NCI-H2196 (cell line): Measurements from ENCODE around the gene TIMM22.
"Not testable (repeated sequence)": the region's sequence is repeated elsewhere in the genome, so short reads cannot be mapped to it uniquely, and the experiment has no call there.

ENCODE experiments used
- DNase-seq: peaks from one replicate; lab custom pipeline; 2025; ENCODE audit not compliant: unreplicated experiment; lab: John Stamatoyannopoulos, UW

Gene TIMM22

DNA sequence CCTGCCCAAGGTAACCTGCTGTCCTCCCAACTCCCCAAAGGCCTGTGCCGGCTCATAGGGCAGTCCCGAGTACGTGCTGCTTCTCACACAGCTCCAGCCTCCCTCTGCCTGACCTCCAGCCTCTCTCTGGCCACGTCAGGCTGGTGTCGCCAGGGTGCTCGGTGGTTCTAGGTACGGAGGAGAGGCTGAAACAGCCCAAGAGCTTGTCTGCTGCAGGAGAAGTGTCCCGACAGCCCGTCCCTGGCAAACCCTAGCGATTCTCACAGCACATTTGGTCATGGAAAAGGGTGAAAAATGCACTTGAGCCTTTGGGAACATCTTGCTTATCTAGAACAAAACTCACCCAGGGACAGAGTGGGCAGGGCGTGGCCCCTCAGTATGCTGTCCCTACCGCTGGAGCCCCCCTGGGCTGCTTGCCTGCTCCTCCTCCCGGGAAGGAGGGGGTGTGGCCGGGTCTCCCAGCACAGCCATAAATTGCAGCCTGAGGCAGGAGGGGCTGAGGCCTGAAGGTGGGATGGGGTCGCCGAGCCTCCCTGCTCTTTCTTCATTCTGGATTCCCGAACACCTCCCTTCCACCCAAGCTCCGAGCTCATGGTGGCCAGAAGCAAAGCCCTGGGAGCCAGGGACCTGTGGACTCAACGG lies 40.4 kb downstream of the TIMM22 start:
- no peak for DNase-seq

DNA sequence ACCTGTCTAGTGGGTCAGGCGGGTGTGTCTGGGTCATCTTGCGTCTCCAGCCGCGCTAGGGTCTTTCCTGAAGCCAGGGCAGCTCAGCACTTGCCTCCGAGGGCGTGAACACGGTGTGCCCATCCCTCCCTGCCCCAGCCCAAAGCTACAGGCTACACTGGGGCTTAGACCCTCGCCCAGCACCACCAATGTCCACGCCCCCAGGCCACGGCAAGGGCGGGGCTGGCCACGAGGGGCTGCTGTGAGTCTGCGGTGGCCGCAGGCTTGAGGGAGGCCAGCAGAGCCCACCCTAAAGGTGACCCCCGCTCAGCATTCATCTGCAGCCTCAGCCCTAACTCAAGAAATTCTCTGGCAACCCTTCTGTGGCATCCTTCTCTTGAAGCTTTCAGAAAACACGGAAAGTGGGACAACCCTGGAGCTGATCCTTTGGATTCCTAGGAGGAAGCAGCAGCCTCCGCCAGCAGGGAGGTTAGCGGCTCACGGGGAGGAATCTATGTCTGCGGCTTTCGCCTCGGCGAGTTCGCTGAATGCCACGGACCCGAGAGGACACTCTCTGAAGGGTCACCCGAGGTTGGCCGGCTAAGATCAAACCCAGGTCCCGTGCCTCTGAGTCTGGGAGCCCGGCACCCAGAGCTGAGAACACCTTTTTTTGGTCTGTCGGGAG lies 41.7 kb downstream of the TIMM22 start:
- DNase-seq: no peak

DNA sequence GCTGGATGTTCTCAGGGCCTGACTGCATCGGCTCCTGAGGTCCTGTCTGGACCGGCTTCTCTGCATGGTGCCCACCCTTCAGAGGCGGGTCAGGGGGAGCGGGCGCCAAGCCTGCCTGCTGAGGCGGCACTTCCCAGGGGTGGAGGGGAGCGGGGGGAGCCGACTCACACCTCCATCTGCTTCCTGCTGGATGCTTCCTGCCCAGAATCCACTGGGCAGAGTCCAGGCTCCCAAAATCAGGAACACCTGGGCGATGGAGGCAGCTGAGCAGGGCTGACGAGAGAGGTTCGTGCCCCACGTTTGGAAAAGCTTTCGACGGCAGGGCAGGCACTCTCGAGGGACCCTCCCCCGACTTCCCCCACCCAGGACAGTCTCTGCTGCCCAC lies 42.2 kb downstream of the TIMM22 start:
- no peak for DNase-seq

DNA sequence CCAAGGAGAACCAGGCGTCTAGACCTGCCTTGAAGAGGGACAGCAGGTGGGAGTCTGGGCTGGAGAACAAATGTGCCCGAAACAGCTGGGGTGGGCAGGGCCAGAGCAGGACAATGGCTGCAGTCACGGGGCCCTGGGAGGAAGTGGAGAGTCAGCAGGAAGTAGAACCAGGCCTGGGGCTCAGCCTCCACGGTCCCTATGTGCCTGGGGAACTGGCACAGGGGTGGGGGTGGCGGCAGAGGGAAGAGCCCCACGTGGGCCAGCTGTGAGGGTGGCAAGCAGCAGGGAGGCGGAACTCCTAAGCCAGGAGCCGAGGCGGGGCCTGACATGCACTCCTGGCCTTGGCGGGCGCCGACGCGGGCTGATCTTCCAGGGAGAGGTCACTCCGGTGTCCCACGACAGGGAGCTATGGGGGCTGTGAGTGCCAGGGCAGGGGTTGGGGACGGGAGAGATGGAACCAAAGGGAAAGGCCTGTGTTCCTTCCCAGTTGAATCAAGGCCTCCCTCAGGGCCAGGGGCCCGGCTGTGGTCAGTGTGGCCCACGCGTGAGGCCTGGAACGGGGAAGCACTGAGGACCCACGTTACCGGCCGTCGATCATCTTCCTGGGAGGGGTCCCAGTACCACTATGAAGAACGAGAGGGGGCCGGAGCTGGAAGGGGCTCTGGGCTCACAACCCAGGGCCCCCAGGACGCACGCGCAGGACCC lies 42.7 kb downstream of the TIMM22 start:
- no peak for DNase-seq

DNA sequence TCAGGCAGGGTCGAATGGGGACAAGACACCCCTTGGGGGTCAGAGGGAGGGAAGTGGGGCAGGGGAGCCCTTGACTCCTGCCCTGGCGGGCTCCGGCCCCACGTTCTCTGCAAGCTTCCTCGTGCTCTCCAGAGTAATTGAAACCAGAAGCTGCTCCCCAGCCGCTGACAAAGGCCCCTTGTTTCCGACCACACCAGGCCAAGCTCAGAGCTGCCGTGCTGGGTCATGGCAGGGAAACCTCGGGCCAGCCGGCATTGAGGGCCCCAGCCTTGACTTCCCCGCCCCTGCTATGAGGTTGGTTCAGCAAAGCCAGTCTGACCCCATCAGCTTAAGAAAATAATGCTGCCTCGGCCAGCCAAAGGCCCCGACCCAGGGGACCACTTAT lies 43.3 kb downstream of the TIMM22 start:
- DNase-seq: no peak

DNA sequence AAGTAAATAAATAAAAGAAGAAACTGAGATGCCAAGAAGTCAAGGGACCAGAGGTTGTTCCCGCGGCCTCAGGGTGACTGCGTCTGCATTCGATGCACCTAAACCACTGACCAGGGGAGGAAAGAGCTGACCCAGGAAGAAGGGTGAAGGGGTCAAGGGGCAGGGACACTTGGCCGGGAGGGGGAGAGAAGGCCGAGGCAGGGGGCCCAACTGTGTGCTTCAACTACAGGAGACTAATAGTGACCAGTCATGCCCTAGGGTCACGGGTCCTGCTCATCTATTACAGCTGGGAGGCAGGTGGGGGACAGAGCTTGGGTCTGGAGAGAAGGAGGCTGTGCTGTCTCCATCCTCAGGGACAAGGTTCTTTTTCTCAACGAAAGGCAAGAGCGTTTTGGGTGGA lies 44.8 kb downstream of the TIMM22 start:
- no peak for DNase-seq

DNA sequence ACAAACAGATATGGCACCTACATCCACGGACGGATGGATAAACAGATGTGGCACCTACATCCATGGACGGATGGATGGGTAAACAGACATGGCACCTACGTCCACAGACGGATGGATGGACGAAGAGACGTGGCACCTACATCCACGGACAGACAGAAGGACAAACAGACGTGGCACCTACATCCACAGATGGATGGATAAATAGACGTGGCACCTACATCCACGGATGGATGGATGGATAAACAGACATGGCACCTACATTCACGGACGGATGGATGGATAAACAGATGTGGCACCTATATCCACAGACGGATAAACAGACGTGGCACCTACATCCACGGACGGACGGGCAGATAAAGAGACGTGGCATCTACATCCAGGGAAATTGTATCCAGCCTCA lies 45.6 kb downstream of the TIMM22 start:
- no peak for DNase-seq

DNA sequence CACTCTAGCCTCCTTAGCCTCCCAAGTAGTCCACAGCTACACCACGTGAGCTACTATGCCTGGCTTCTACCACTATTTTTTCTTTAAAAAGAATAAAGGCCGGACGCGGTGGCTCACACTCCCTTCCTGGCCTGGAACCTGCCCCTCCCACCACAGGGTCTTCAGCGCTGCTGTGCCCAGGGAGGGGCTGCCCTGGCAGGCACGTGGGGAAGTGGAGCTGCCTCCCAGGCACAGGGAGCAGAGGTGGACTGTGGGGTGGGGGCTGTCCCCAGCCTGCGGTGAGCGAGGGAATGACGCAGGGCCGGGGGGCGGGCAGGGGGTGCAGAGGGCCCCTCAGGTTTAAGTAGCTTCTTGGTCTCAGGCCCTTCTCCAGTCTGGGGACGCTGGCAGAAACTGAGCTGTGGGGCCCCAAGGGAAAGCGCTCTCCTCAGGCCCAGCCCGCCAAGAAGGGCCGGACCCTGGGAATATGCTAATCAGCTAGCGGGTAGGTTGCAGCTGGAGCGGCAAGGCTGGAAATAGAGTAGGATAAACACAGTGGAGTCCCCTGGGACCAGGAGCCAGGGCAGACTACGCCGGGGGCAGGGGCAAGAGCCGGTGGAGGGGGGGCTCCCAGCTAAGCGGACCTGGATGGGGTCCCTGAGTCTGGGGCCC lies 46.8 kb downstream of the TIMM22 start:
- DNase-seq: no peak

DNA sequence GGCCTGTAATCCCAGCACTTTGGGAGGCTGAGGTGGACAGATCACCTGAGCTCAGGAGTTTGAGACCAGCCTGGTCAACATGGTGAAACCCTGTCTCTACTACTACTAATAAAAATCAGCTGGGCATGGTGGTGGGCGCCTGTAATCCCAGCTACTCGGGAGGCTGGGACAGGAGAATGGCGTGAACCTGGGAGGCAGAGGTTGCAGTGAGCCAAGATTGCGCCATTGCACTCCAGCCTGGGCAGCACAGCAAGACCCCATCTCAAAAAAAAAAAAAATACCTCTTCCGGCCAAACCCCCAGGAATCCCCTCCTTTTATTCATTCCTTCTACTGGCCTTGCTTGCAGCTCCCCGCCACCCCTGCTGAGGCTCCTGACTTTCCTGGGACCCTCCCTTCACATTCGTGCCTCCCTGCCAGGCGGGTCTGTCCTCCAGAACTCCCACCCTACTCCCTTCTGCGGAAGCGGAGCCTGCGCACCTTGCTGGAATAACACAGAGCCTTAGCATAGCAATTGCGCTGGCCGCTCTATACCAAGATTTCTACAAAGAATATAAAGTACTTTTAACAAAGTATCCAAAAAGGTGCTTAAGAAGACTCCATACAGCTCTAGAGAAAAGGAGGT lies 47.6 kb downstream of the TIMM22 start:
- DNase-seq: not testable (repeated sequence)

DNA sequence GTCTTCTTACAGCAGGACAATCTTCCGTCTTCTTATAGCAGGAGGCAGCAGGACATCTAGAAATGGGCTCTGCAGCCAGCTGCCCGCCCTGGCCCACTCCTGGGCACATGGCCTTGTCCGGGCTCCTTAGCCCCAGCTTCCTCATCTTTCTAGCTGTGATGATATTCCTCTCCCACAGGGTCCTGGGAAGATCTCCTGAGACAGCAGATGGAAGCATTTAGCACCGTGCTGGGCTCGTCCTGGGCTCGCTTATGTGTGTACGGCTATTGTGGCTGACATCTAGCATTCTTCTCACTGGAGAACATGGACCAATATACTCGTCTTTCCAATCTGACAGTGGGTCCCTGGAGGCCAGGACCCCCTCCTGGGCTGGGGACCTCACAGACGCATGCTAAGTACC lies 48.5 kb downstream of the TIMM22 start:
- DNase-seq: no peak

DNA sequence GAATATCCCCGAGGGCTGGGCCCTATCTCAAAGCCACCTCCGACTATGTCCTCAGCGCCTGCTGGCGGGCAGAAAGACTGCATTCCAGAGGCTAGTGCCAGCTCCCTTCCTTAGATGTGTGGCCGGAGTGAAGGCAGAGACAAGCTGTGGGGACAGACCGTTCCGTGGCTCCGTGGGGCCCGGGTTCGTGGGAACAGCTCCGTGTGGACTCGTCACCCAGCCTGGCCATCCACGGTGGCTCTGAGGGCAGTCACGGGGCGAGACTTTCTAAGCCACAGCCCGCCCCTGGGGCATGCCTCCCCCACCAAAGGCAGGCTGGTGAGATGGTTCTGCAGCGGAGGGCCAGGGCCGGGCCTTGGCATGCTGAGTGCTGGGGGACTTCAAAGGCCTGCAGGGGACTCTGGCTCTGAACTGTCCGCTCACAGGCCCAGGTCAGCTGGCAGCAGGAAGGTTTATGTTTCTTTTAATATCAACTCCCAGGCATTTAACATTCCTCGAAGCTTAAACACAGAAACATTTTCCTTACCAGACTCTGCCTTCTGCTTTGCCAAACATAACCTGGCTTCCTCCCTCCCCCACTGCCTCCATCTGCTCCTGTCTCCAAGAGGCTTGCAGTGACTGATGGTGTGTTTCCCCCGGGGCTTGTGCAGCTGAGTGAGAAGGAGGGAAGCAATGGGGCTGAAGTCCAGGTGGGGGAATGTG lies 50.4 kb downstream of the TIMM22 start:
- DNase-seq: no peak

DNA sequence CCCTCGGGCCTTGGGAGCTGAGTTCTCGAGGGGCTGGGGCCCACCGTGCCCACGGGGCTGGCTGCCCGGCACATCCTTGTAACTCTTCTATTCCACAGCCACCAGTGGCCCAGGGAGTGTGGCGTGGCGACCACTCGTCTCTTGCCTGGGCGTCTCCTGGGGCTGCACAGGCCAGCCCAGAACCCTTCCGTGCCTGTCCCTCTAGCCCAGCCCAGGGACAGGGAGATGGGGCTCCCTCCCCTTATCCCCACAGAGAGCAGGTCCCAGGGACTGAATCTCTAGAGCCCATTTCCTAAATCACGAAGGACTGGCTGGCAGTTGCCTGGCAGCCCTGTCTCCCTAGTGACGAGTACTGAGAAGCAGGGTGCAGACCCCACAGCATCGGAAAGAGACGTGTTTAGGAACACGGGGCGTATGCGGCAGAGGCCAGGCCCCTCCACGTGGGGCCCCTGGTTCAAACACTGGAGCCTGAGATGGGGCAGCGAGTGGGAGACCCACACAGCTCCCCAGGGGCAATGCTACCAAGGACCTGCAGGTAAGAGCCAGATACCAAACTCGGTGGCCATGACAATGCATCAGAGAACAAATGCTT lies 51.0 kb downstream of the TIMM22 start:
- no peak for DNase-seq

DNA sequence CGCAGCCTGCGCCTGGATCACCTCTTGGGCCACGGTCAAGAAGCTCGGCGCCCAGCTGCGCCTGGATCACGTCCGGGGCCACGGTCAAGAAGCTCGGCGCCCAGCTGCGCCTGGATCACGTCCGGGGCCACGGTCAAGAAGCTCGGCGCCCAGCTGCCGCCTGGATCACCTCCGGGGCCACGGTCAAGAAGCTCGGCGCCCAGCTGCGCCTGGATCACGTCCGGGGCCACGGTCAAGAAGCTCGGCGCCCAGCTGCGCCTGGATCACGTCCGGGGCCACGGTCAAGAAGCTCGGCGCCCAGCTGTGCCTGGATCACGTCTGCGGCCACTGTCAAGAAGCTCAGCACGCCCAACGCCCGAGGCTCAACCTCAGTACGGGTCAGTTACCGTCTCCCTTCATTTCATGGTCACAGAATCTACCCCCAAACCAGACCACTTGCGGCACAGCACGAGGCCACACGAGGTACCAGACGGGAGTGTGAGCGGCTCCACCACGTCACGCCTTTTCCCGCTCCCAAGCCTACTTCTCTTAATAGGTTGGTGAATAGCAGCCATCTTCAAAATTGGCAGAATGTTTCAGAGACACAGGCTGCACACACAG lies 51.7 kb downstream of the TIMM22 start:
- not testable (repeated sequence) for DNase-seq

DNA sequence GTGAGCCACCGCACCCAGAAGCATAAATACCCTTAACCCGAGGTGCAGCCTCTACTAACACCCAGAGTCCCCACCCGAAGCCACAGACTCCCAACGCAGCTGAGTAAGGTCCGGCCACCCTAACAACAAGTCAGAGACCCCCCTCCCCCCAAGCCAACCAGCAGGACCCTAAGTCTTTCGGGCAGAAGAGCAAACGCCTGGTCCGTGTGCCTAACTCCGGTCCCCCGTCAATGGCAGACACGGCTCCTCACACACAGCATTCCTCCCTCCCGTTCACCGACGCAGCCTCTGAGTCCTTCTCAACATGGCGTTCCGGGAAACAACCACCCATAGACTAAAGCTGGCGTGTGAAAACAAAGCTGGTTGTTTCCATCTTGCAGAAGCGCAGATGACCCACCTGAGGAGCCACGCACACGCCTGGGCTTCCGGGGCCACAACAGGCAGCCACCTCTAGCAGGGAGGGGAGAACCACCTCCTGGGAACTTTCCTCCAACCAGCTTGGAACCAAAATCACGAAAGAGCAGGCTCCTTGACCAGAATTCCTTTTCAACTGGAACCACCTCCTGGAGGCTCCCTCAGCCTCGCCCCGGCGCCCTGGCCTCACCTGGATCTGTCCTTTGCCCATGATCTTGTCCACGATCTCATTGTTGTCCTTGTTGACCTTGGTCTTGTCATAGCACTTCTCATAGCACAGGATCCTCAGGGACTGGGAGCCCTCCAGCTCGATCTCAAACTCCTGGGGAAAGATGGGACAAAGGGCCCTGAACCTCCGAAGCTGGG lies 52.7 kb downstream of the TIMM22 start:
- DNase-seq: no peak

DNA sequence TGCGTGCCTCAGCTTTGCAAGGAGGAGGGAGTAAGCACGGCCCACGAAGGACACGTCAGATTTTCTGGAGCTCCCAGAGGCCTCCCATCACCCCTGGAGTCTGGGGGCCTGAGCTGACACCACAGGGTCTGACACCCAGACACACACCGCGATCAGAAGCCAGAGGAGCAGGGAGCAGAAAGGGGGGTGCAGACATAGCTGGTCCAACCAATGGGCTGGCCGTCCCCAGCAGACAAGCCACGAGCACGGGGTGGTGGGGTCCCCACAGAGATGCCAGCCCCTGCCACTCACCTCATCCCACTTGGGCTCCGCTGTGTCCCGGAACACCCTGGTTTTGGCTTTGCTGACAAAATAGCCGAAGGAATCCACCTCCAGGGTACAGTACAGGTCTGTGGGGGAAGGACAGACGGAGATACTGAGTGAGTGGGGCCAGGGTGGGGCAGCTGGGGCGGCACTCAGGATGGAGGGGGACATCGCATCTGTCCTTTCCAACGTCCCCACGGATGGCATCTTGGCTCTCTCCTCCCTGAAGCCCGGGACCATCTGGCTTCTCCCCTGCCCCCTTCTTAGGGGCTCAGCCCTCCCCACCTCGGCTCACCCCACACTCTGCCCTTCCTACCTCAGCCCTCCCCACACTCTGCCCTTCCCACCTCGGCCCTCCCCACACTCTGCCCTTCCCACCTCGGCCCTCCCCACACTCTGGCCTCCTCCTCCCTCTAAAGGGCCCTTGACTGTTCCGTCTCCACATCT lies 53.5 kb downstream of the TIMM22 start:
- DNase-seq: no peak

DNA sequence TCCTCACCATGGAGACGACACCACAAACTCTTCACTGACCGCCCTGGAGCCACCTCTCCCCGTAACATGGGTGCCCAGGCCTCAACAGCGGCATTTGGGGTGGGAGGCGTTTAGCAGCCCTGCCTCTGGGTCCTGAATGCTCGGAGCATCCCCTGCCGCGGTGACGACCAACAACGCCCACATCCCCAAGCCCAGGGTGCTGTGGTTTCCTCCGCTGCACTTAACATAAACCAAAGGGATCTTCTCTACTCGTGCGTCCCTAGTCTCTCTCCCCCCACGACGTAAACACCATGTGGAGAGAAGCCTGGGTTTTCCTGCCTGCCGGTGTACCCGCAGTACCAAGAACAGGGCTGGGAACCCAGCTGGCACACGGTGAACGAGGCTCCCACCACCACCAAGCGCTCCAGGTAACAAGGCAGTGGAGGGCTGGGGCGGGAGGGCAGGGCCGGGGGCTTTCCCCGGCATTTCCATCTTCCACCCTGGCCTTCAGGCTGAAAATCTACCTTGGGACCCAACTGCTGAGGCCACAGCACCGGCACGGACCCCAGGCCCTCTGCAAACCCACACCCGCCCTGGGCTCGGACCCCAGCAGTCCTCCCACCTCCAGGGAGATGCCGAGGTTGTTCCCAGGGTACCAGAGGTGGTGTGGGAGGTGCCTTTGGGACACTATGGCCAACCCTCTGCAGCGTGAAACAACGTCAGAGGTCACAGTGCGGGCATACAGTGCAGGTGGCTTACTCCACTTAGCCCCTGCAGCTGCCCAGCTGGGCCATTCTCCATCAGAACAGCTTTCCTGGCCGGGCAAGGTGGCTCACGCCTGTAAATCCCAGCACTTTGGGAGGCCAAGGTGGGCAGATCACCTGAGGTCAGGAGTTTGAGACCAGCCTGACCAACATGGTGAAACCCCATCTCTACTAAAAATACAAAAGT lies 54.3 kb downstream of the TIMM22 start:
- DNase-seq: no peak
